Endothelial cell of umbilical vein (primary cell): ENCODE data around the gene MEX3D. TPM values are rescaled to one million over a fixed set of nuclear protein-coding genes. Genes with fewer than 3 reads are reported as not detected.

Experiments
- BruUV-seq: library from RNA; stranded (reverse); fragments of 400-500 nt; replicated peaks from 2 replicates; lab custom pipeline; 2021; lab: Mats Ljungman, UMichigan
- CTCF ChIA-PET: fragments of 300-600, 350-600 bp; sonication (Branson Sonifier 250); formaldehyde crosslinking; loops from one replicate; lab custom pipeline; 2021; ENCODE audit warnings: antibody characterized with exemption, inconsistent platforms; lab: Charles Lee
- POLR2A ChIA-PET: fragments of 300-600, 350-600 bp; sonication (Branson Sonifier 250); formaldehyde crosslinking; loops from one replicate; lab custom pipeline; 2021; ENCODE audit warnings: antibody characterized with exemption, inconsistent platforms; lab: Charles Lee
- DNase-seq: peaks from one replicate; pipeline ENCODE4 v3.0.0-alpha.2; 2011; ENCODE audit warnings: low read depth, low spot score
- FAIRE-seq: peaks from 2 replicates; lab custom pipeline; 2011; peaks lifted over from hg19 to GRCh38; lab: Jason Lieb, UNC
- H2AFZ ChIP-seq: 2 replicates; pipeline ENCODE4 v1.6.0; 2012; ENCODE audit warnings: low read depth, low read length, control low read depth, inconsistent platforms
- H3K27ac ChIP-seq: 2 replicates; pipeline ENCODE4 v1.5.1; 2011; ENCODE audit warnings: low read depth, mild to moderate bottlenecking, control low read depth, low read length, moderate library complexity; ENCODE audit not compliant: insufficient read depth
- H3K27me3 ChIP-seq, 2 experiments: 2 replicates each; pipeline versions ENCODE4 v1.6.0 to v1.6.1; 2011; ENCODE audit warnings: low read length in 2 of 2, mixed read lengths in 1 of 2; ENCODE audit not compliant: control insufficient read depth in 2 of 2, insufficient read depth in 2 of 2
- H3K36me3 ChIP-seq, 2 experiments: 2 replicates in 1 of 2; 3 replicates in 1 of 2; pipeline ENCODE4 v1.5.1; 2011; ENCODE audit warnings: low read length in 2 of 2, mild to moderate bottlenecking in 1 of 2, moderate library complexity in 1 of 2; ENCODE audit not compliant: control insufficient read depth in 2 of 2, insufficient read depth in 2 of 2; ENCODE audit errors: extremely low read depth in 1 of 2
- H3K4me1 ChIP-seq: 3 replicates; pipeline ENCODE4 v1.5.1; 2011; ENCODE audit warnings: mild to moderate bottlenecking, low read length; ENCODE audit not compliant: control insufficient read depth, insufficient read depth; ENCODE audit errors: extremely low read depth
- H3K4me2 ChIP-seq: 2 replicates; pipeline ENCODE4 v1.6.1; 2011; ENCODE audit warnings: low read length, control low read depth, mixed read lengths; ENCODE audit not compliant: insufficient read depth
- H3K4me3 ChIP-seq, 3 experiments: fragments of 200-600 bp in 1 of 3; sonication (generic), shearing (Covaris generic) in 1 of 3; replicated peaks in 1 of 3; 2 replicates each; pipeline ENCODE4 v1.5.1; 2011 to 2016; ENCODE audit warnings: control low read depth in 3 of 3, low read length in 3 of 3, mild to moderate bottlenecking in 2 of 3, inconsistent platforms in 1 of 3, low read depth in 1 of 3, moderate library complexity in 1 of 3; ENCODE audit not compliant: insufficient read depth in 1 of 3
- H3K79me2 ChIP-seq: 2 replicates; pipeline ENCODE4 v1.6.0; 2012; ENCODE audit warnings: low read length, inconsistent platforms; ENCODE audit not compliant: control insufficient read depth, insufficient read depth
- H3K9ac ChIP-seq: replicated peaks from 2 replicates; pipeline ENCODE3; 2011; ENCODE audit warnings: low read length, control low read depth; ENCODE audit not compliant: insufficient read depth; ENCODE audit errors: extremely low read depth
- H3K9me1 ChIP-seq: replicated peaks from 3 replicates; pipeline ENCODE4 v1.6.0; 2011; ENCODE audit warnings: mild to moderate bottlenecking, low read length; ENCODE audit not compliant: control insufficient read depth, insufficient read depth; ENCODE audit errors: extremely low read depth
- H3K9me3 ChIP-seq: replicated peaks from 2 replicates; pipeline ENCODE4 v1.5.1; 2012; ENCODE audit warnings: low read length, inconsistent platforms; ENCODE audit not compliant: control insufficient read depth, insufficient read depth
- H4K20me1 ChIP-seq: replicated peaks from 2 replicates; pipeline ENCODE3; 2011; ENCODE audit warnings: mild to moderate bottlenecking, low read length; ENCODE audit not compliant: control insufficient read depth, insufficient read depth; ENCODE audit errors: extremely low read depth
- EZH2 ChIP-seq: IDR thresholded peaks from 2 replicates; pipeline ENCODE4 v1.6.1; 2012; ENCODE audit warnings: borderline replicate concordance, low read depth, mild to moderate bottlenecking, moderate library complexity, low read length, inconsistent platforms; ENCODE audit not compliant: severe bottlenecking
- FOS ChIP-seq: IDR thresholded peaks from 2 replicates; pipeline ENCODE4 v1.6.1; 2011; ENCODE audit warnings: mild to moderate bottlenecking, low read length, moderate library complexity, borderline replicate concordance; ENCODE audit not compliant: insufficient read depth
- GATA2 ChIP-seq: IDR thresholded peaks from 2 replicates; pipeline ENCODE4 v1.7.0; 2011; ENCODE audit warnings: low read depth, mild to moderate bottlenecking, moderate library complexity, mixed read lengths, low read length; ENCODE audit not compliant: insufficient read length, insufficient read depth
- JUN ChIP-seq: IDR thresholded peaks from 2 replicates; pipeline ENCODE4 v1.6.1; 2011; ENCODE audit warnings: borderline replicate concordance, low read depth; ENCODE audit not compliant: insufficient read length, insufficient read depth
- MYC ChIP-seq: IDR thresholded peaks from one replicate; pipeline ENCODE4 v1.6.1; 2011; ENCODE audit warnings: mild to moderate bottlenecking, low read depth, low read length
- POLR2A ChIP-seq: IDR thresholded peaks from 2 replicates; pipeline ENCODE4 v1.6.1; 2012; ENCODE audit warnings: low read depth, mild to moderate bottlenecking, control low read depth, low read length
- POLR2AphosphoS5 ChIP-seq: IDR thresholded peaks from 2 replicates; pipeline ENCODE4 v1.6.1; 2012; ENCODE audit warnings: low read depth, mild to moderate bottlenecking, control low read depth, low read length, moderate library complexity; ENCODE audit not compliant: insufficient read depth
- dilution Hi-C: fragments of 300-500 bp; cut with MboI; formaldehyde crosslinking; loops from one replicate; pipeline ENCODE4 v1.15.0; 2019; ENCODE audit warnings: low sequenced_read_pairs; ENCODE audit not compliant: extremely low pct_ligation_motif_present
- intact Hi-C: fragments of 100-400 bp; cut with micrococcal nuclease; formaldehyde crosslinking; loops from one replicate; pipeline ENCODE4 v1.10.0; 2022
- polyA plus RNA-seq, 4 experiments: library from polyadenylated mRNA; depleted of rRNA in 3 of 4; stranded (reverse) in 3 of 4; unstranded in 1 of 4; fragments of >200 nt; gene quantifications; 2 replicates each; pipeline versions ENCODE4 v1.2.1 to v1.2.3, GENCODE V29; 2011 to 2012; ENCODE audit warnings: missing spikeins in 1 of 4
- total RNA-seq: library from RNA; stranded (reverse); gene quantifications from 2 replicates; pipeline ENCODE4 v1.2.3, GENCODE V29; 2021
- TF ChIP-seq, protein P1 (sequence below), 2 donors: IDR thresholded peaks; 1 replicate in 1 of 2; 2 replicates in 1 of 2; pipeline ENCODE4 v1.5.1; 2011; ENCODE audit warnings: low read length in 2 of 2, mild to moderate bottlenecking in 2 of 2, moderate library complexity in 2 of 2, control low read depth in 1 of 2, inconsistent platforms in 1 of 2, low read depth in 1 of 2; ENCODE audit not compliant: insufficient read depth in 1 of 2; ENCODE audit errors: extremely low read depth in 1 of 2
- TF ChIP-seq, protein P2 (sequence below): IDR thresholded peaks from 2 replicates; pipeline ENCODE4 v1.6.1; 2011; ENCODE audit not compliant: insufficient read depth, insufficient read length

The MEX3D gene
- total and polyA plus RNA-seq, 2 donors (not counting 3 experiments of a cell fraction or from before 2014, with no cell fraction given) = 30.0 to 96.7 TPM

DNA sequence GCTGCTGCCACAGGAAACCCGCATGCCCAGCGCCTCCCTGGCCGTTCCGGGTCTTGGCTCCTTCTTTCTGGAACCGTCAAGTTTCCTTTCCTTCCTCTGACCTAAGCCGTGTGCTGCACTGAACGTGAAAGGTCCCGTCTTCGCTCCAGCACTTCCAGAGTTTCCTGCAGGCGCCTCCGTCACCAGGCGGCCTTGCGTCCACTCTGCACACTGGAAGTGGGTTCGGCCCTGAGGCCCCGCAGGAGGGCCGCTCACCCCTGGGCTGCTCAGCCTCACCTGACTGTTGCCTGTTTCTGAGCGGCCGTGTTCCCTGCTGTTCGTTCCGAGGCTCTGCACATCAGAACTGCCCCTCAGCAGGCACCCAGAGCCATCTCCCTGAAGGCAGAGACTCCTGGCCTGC lies 12.3 kb upstream of the MEX3D start:
- Histone ChIP-seq H3K27me3 (no peaks in the 10 kb centered on the region), H3K79me2 (peaks cover 2% of the 10 kb centered on the region), H3K9me3 (no peaks in the 10 kb centered on the region), H3K4me2 (no peak overlapping the region), H3K27ac (no peak overlapping the region), H3K4me3 (no peak overlapping the region), H3K4me1 (no peaks in the 10 kb centered on the region), H3K9ac (no peak overlapping the region), H3K36me3 (peaks cover 12 to 48% of the 10 kb centered on the region in 2 experiments), H4K20me1 (no peaks in the 10 kb centered on the region), H2AFZ (no peak overlapping the region), H3K9me1 (no peaks in the 10 kb centered on the region)
- DNase-seq (no peak), FAIRE-seq (no peak)
- no TSS peak for BruUV-seq
- dilution Hi-C loops = no loop called here
- ChIA-PET CTCF (no interaction called here), POLR2A (no interaction called here)
- intact Hi-C loops = no loop called here
- TF ChIP-seq POLR2A (no peak), GATA2 (no peak), MYC (no peak), JUN (no peak), POLR2AphosphoS5 (no peak), FOS (no peak), EZH2 (no peak)
- TF ChIP-seq, protein P1, sequence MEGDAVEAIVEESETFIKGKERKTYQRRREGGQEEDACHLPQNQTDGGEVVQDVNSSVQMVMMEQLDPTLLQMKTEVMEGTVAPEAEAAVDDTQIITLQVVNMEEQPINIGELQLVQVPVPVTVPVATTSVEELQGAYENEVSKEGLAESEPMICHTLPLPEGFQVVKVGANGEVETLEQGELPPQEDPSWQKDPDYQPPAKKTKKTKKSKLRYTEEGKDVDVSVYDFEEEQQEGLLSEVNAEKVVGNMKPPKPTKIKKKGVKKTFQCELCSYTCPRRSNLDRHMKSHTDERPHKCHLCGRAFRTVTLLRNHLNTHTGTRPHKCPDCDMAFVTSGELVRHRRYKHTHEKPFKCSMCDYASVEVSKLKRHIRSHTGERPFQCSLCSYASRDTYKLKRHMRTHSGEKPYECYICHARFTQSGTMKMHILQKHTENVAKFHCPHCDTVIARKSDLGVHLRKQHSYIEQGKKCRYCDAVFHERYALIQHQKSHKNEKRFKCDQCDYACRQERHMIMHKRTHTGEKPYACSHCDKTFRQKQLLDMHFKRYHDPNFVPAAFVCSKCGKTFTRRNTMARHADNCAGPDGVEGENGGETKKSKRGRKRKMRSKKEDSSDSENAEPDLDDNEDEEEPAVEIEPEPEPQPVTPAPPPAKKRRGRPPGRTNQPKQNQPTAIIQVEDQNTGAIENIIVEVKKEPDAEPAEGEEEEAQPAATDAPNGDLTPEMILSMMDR (IDR thresholded peaks at IDR 0.05; ENCODE audit: extremely low read depth in 1 of 2, insufficient read depth in 1 of 2, low read depth in 1 of 2, low read length in 2 of 2) = no peak
- TF ChIP-seq, protein P2, sequence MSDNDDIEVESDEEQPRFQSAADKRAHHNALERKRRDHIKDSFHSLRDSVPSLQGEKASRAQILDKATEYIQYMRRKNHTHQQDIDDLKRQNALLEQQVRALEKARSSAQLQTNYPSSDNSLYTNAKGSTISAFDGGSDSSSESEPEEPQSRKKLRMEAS = no peak
